Duodenal mucosa (tissue), 2 donors: ENCODE measurements around the gene SUGCT.
"Not testable (repeated sequence)": the region's sequence is repeated elsewhere in the genome, so short reads cannot be mapped to it uniquely, and the experiment has no call there.

ENCODE experiments used
- H3K27ac ChIP-seq: one replicate; pipeline ENCODE4 v1.7.0; 2013; ENCODE audit warnings: low read depth, low read length
- H3K27me3 ChIP-seq, 2 donors: one replicate each; pipeline ENCODE4 v1.7.0; 2013; ENCODE audit warnings: low read length in 2 of 2, control low read depth in 1 of 2; ENCODE audit not compliant: insufficient read depth in 2 of 2, control insufficient read depth in 1 of 2
- H3K36me3 ChIP-seq, 2 donors: one replicate each; pipeline ENCODE4 v1.7.0; 2013; ENCODE audit warnings: low read length in 2 of 2, control low read depth in 1 of 2; ENCODE audit not compliant: insufficient read depth in 2 of 2, control insufficient read depth in 1 of 2
- H3K4me1 ChIP-seq, 2 donors: one replicate each; pipeline ENCODE4 v1.7.0; 2013; ENCODE audit warnings: low read length in 2 of 2, control low read depth in 1 of 2; ENCODE audit not compliant: insufficient read depth in 2 of 2, control insufficient read depth in 1 of 2
- H3K4me3 ChIP-seq, 2 donors: one replicate each; pipeline ENCODE4 v1.7.0; 2013; ENCODE audit warnings: low read length in 2 of 2, low read depth in 1 of 2
- H3K9ac ChIP-seq, 2 donors: one replicate each; pipeline ENCODE4 v1.7.0; 2013; ENCODE audit warnings: low read length in 2 of 2, low read depth in 1 of 2
- H3K9me3 ChIP-seq, 2 donors: one replicate each; pipeline ENCODE4 v1.7.0; 2013; ENCODE audit warnings: low read length in 2 of 2, control low read depth in 1 of 2; ENCODE audit not compliant: control insufficient read depth in 1 of 2

SUGCT gene

DNA sequence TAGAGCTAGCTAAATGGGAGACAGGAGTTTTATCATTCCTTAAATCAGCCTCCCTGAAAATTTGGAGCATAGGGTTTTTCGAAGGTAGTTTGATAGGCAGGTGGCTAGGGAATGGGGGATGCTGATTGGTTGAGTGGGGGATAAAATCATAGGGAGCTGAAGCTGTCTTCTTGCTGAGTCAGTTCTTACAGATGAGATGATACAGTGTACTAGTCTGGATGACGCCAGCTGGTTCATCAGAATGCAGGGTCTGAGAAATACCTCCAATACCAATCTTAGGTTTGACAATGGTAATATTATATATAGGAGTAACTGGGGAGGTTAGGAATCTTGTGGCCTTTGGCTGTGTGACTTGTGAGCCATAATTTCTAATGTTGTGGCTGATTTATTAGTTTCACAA is 271.2 kb downstream of the SUGCT start:
- Histone ChIP-seq H3K36me3 (no peaks in the 10 kb centered on the region), H3K27me3 (no peaks in the 10 kb centered on the region), H3K9ac (no peak overlapping the region), H3K4me3 (no peak overlapping the region), H3K9me3 (no peaks in the 10 kb centered on the region), H3K4me1 (no peaks in the 10 kb centered on the region), H3K27ac (no peak overlapping the region)

DNA sequence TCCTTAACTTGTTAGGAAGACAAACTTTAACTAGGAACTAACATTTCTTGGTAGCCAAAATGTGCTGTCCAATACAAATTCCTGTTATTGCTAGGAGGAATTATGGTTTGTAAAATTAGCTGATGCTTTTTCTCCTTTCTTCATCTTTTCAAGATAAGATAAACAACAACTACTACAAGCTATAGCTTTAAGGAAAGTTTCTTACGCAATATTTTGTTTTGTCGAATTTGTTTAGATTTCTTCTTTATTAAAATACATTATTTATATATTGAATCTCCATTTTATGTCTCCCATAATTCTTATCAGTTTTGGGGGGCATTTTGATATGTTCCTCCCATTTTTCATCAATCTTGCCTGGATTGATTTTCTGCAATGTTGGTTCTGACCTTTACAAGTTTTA is 277.5 kb downstream of the SUGCT start:
- Histone ChIP-seq H3K36me3 (no peaks in the 10 kb centered on the region), H3K4me3 (no peak overlapping the region), H3K9me3 (no peaks in the 10 kb centered on the region), H3K27ac (no peak overlapping the region), H3K9ac (no peak overlapping the region), H3K4me1 (no peaks in the 10 kb centered on the region), H3K27me3 (no peaks in the 10 kb centered on the region)

DNA sequence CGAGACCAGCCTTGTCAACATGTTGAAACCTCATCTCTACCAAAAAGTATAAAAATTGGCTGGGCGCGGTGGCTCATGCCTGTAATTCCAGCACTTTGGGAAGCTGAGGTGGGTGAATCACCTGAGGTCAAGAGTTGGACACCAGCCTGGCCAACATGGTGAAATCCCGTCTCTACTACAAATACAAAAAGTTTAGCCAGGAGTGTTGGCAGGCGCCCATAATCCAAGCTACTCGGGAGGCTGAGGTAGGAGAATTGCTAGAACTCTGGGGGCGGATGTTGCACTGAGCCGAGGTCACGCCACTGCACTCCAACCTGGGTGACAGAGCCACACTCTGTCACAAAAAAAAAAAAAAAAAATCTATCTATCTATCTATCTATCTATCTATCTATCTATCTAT is 279.9 kb downstream of the SUGCT start:
- H3K27ac ChIP-seq, H3K4me1 ChIP-seq, H3K4me3 ChIP-seq, H3K27me3 ChIP-seq, H3K9ac ChIP-seq, H3K9me3 ChIP-seq, H3K36me3 ChIP-seq: not testable (repeated sequence)

DNA sequence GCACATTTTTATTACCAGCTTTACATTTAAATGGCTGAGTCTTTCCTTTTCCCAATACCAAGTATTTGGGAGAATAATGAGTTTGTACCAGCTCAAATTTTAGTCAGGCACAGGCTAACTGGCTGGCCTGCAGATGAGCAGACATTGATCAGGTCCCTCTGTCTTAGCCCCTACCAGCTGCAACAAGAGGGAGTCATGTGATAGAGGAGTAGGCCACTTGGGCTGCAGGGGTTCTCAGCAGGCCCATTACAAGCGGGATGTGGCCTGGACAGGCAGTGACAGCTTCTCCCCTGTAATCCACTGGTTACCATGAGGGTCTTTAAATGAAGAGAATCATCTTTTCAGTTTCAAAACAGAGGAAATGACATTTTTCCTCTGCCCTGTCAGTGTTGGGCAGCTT is 283.6 kb downstream of the SUGCT start:
- Histone ChIP-seq H3K36me3 (no peaks in the 10 kb centered on the region), H3K4me3 (no peak overlapping the region), H3K27me3 (no peaks in the 10 kb centered on the region), H3K9me3 (no peaks in the 10 kb centered on the region), H3K27ac (no peak overlapping the region), H3K9ac (no peak overlapping the region), H3K4me1 (peaks cover 0 to 4% of the 10 kb centered on the region in 2 donors)

DNA sequence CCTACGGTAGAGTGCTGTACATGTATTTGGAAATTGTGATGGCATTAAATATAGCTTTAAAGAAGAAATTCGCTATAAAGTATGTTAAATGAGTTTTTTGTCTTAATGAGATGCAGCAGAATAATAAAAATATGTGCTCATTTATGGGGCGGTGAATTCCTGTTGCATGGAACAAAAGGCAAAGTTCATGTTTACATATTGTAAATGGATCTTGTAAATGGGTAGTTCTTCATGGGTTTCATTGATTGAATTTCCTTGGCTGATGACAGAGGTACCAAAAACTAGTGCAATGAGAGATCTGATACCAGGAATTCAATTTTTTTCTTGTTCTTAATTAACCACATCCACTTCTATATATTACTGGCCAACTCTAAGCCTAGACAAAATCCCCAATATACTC is 284.2 kb downstream of the SUGCT start:
- no peak overlapping the region for H3K27ac ChIP-seq
- peaks cover 0 to 4% of the 10 kb centered on the region in 2 donors for H3K4me1 ChIP-seq
- no peak overlapping the region for H3K9ac ChIP-seq
- no peak overlapping the region for H3K4me3 ChIP-seq
- H3K27me3 ChIP-seq = no peaks in the 10 kb centered on the region
- H3K9me3 ChIP-seq = no peaks in the 10 kb centered on the region
- no peaks in the 10 kb centered on the region for H3K36me3 ChIP-seq

DNA sequence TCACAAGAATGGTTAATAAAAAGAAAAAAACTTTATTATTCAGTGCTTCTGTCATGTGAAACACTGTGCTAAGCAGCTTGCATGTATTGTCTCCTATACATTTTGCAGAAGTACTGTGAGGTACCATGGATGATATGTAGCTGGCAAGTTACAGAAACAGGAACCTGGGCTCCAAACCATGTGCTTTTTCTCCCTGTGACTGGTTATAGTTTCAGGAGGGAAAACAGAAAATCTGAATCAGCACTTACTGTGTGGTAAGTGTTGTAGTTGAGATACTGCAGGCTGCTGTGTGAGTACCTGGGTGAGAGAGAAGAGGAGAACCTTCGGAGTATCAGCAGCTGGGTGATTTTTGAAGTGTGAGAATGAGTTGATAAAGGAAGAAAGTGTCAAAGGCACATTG is 285.0 kb downstream of the SUGCT start:
- H3K4me1 ChIP-seq = peaks cover 0 to 4% of the 10 kb centered on the region in 2 donors
- H3K27ac ChIP-seq = no peak overlapping the region
- H3K9ac ChIP-seq = no peak overlapping the region
- H3K9me3 ChIP-seq = no peaks in the 10 kb centered on the region
- H3K36me3 ChIP-seq = no peaks in the 10 kb centered on the region
- H3K27me3 ChIP-seq = no peaks in the 10 kb centered on the region
- no peak overlapping the region for H3K4me3 ChIP-seq

DNA sequence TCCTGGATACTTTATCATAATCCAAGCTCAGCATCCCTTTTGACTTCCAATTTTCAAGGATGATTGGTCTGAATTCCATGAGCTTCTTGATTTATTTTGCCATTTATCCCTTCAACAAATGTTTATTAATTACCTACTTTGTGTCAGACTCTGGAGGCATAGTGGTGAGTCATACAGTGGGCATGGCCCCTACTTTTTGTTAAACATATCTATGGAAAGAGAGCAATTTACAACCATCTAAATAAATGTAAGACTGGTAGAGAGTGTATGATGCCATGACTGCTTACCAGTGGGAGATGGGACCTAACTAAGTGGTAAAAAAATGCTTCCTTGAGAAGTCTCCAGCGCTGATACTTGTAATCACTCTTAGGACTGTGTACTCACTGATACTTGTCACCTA is 286.6 kb downstream of the SUGCT start:
- no peak overlapping the region for H3K9ac ChIP-seq
- H3K27me3 ChIP-seq = no peaks in the 10 kb centered on the region
- H3K4me1 ChIP-seq = peaks cover 0 to 4% of the 10 kb centered on the region in 2 donors
- H3K9me3 ChIP-seq = no peaks in the 10 kb centered on the region
- H3K36me3 ChIP-seq = no peaks in the 10 kb centered on the region
- H3K4me3 ChIP-seq = no peak overlapping the region
- H3K27ac ChIP-seq = no peak overlapping the region

DNA sequence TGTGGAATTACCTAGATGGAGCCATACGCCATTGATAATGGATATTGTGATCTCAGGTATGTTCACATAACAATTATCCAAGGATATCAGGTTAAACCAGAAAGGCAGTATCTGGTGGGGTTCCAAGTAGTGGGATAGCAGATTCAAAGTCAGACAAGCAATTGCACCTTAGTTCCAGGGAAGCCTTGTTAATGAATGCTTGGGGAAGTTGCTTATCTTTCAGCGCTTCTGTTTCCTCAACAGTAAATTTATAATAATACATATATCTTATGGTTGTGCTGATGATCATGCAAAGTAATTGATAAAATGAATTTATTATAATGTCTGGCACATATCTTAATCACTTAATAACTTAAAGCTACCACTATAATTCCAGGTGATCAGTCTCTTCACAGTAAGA is 290.9 kb downstream of the SUGCT start:
- no peak overlapping the region for H3K27ac ChIP-seq
- no peaks in the 10 kb centered on the region for H3K36me3 ChIP-seq
- no peaks in the 10 kb centered on the region for H3K27me3 ChIP-seq
- H3K4me1 ChIP-seq = no peaks in the 10 kb centered on the region
- no peak overlapping the region for H3K9ac ChIP-seq
- H3K9me3 ChIP-seq = no peaks in the 10 kb centered on the region
- H3K4me3 ChIP-seq = no peak overlapping the region

DNA sequence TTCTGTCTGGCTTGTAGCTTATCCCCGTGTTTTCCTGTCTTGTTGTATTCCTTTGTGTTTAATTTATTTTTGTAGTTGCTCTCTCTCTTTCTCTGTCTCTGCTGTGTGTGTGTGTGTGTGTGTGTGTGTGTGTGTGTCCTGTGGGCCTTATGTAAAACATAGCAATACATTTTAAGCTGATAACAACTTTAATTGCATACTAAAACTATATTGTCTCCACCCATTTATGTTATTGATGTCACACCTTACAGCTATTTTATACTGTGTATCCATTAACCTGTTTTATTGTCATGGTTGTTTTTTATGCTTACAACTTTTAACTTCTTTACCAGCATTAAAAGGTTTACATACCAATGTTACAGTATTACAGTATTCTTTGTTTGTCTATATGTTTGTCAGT is 293.6 kb downstream of the SUGCT start:
- H3K9me3 ChIP-seq = peaks cover 0 to 3% of the 10 kb centered on the region in 2 donors
- H3K27me3 ChIP-seq = no peaks in the 10 kb centered on the region
- no peak overlapping the region for H3K27ac ChIP-seq
- no peak overlapping the region for H3K9ac ChIP-seq
- H3K36me3 ChIP-seq = no peaks in the 10 kb centered on the region
- H3K4me1 ChIP-seq = no peaks in the 10 kb centered on the region
- no peak overlapping the region for H3K4me3 ChIP-seq

DNA sequence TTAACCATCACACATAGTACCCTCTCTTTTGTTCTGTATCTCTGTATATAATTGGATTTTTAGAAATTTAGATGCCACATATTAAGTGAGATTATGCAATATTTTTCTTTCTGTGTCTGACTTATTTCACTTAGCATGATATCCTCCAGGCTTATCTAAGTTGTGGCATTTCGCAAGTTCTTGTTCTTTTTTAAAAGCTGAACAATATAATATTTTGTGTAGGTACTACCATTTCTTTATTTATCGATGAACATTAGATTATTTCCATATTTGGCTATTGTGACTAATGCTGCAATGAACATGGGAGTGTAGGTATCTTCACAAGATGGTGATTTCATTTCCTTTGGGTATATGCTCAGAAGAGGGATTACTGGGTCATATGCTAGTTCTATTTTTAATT is 295.0 kb downstream of the SUGCT start:
- H3K9ac ChIP-seq = no peak overlapping the region
- H3K27me3 ChIP-seq = no peaks in the 10 kb centered on the region

DNA sequence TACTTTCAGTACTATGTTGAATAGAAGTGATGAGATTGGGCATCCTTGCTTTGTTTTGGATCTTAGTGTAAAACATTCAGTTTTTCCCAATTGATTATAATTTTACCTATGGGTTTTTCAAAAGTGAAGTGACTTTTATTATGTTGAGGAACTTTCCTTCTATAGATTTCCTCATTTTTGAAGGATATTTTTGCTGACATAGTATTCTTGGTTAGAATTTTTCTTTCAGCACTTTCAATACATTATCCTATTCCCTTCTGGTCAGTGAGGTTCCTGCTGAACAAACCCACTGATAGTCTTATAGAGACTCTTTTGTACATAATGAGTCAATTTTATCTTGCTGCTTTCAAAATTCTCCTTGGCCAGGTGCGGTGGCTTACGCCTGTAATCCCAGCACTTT is 297.2 kb downstream of the SUGCT start:
- H3K27ac ChIP-seq = no peak overlapping the region
- no peak overlapping the region for H3K4me3 ChIP-seq
- H3K27me3 ChIP-seq = no peaks in the 10 kb centered on the region
- H3K4me1 ChIP-seq = no peaks in the 10 kb centered on the region
- no peak overlapping the region for H3K9ac ChIP-seq
- H3K9me3 ChIP-seq = peaks cover 0 to 3% of the 10 kb centered on the region in 2 donors
- H3K36me3 ChIP-seq = no peaks in the 10 kb centered on the region

More for the DNA sequence above, 295.0 kb downstream of the SUGCT start:
- no peak overlapping the region for H3K4me3 ChIP-seq
- H3K36me3 ChIP-seq = no peaks in the 10 kb centered on the region
- no peaks in the 10 kb centered on the region for H3K4me1 ChIP-seq
- H3K27ac ChIP-seq = no peak overlapping the region
- H3K9me3 ChIP-seq = peaks cover 0 to 3% of the 10 kb centered on the region in 2 donors
